ENCODE data around the gene RRP36. TPM values are rescaled to one million over a fixed set of nuclear protein-coding genes. Genes with fewer than 3 reads are reported as not detected.

Gene RRP36
- total RNA-seq, 1 experiment from 2014 or later = 63.4 TPM

DNA sequence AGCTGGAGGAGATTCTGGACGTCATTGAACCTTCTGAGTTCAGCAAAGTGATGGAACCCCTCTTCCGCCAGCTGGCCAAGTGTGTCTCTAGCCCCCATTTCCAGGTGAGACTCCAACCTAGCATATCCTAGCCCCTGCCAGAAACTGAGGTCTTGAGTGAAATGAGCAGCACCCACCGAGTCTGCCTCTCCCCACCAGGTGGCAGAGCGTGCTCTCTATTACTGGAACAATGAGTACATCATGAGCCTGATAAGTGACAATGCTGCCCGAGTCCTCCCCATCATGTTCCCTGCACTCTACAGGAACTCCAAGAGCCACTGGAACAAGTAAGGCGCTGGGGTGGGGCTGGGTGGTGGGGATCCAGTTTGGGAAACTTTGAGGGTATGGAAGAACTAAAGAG is 12.3 kb upstream of the RRP36 start:
- ChIA-PET CTCF (interaction anchor here (1.0 to 1.1 kb wide), 2 partner anchors 25 to 135 kb away, joined by 3 read pairs; partner anchors contain the start of gene PPP2R5D), POLR2A (interaction anchor here (1.1 kb wide), 1 partner anchor 25 kb away, joined by 3 read pairs; the partner anchor contains the start of gene PPP2R5D), RAD21 (ENCODE audit: low non-redundant PET in 1 of 2, low total read pairs in 2 of 2, uncharacterized antibody in 2 of 2, unreplicated experiment in 2 of 2) (no interaction called here)
- Histone ChIP-seq H3K9me3 (ENCODE audit: control insufficient read depth in 1 of 2, insufficient read depth in 1 of 2, low read depth in 1 of 2, low read length in 2 of 2) (no peaks in the 10 kb centered on the region), H2AFZ (ENCODE audit: low read depth, low read length, poor library complexity, severe bottlenecking) (no peak overlapping the region), H3K4me2 (ENCODE audit: low read length) (no peak overlapping the region), H3K27me3 (ENCODE audit: insufficient read depth, low read length) (no peaks in the 10 kb centered on the region), H4K20me1 (ENCODE audit: insufficient read depth) (no peaks in the 10 kb centered on the region), H3K9me2 (ENCODE audit: insufficient read depth) (no peaks in the 10 kb centered on the region), H3K79me2 (ENCODE audit: insufficient read depth, low read length) (peaks cover 20% of the 10 kb centered on the region), H3K27ac (ENCODE audit: low read depth, low read length) (no peak overlapping the region), H3K36me3 (ENCODE audit: control insufficient read depth in 1 of 2, insufficient read depth in 2 of 2, low read length in 2 of 2) (peaks cover 36 to 39% of the 10 kb centered on the region in 2 experiments; a peak in 3 of 4 replicates), H3K4me1 (ENCODE audit: control insufficient read depth in 1 of 2, insufficient read depth in 2 of 2, low read length in 2 of 2) (peaks cover 7 to 13% of the 10 kb centered on the region in 2 experiments; a peak in 2 of 4 replicates), H3K4me3 (replicated peaks in 1 of 2; ENCODE audit: low read depth in 1 of 2, low read length in 2 of 2) (no peak overlapping the region), H3K9ac (ENCODE audit: low read length) (no peak overlapping the region)
- intact Hi-C loops (cut with micrococcal nuclease) = loop anchor here (1.0 kb wide), 1 partner anchor 134 kb away; no protein-coding TSS in a partner anchor
- DNase-seq (ENCODE audit: low read depth, low spot score) = no peak
- no TSS peak for BruUV-seq (replicated peaks)
- TF ChIP-seq, protein P1, sequence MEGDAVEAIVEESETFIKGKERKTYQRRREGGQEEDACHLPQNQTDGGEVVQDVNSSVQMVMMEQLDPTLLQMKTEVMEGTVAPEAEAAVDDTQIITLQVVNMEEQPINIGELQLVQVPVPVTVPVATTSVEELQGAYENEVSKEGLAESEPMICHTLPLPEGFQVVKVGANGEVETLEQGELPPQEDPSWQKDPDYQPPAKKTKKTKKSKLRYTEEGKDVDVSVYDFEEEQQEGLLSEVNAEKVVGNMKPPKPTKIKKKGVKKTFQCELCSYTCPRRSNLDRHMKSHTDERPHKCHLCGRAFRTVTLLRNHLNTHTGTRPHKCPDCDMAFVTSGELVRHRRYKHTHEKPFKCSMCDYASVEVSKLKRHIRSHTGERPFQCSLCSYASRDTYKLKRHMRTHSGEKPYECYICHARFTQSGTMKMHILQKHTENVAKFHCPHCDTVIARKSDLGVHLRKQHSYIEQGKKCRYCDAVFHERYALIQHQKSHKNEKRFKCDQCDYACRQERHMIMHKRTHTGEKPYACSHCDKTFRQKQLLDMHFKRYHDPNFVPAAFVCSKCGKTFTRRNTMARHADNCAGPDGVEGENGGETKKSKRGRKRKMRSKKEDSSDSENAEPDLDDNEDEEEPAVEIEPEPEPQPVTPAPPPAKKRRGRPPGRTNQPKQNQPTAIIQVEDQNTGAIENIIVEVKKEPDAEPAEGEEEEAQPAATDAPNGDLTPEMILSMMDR (IDR thresholded peaks at IDR 0.05 in 2 of 3, conservative IDR thresholded peaks at IDR 0.05 in 1 of 3; ENCODE audit: borderline replicate concordance in 1 of 3, insufficient read depth in 1 of 3, low read depth in 2 of 3, low read length in 2 of 3) = peak in 2 of 3 experiments; percentile 56 to 59; a peak in 4 of 6 replicates
- TF ChIP-seq SIN3A (IDR thresholded peaks at IDR 0.05; ENCODE audit: low read depth) = no peak
- ATAC-seq = no peak

DNA sequence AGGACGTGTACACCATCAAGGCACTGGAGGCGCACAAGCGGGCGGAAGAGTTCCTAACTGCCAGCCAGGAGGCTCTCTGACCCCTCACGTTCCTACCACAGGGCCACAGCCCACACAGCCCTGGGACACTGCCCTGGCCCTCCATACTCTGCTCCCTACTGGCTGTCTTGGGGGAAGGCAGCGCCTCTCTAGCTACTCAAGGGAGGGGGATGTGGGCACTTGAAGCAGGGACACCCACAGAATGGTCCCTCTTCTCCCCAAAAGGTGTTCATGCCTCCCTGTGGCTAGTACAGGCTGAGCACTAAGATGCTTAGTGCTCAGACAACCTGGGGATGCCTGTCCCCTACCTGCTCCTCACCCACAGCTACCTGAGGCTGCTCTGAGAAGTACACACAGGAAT is 10.2 kb upstream of the RRP36 start:
- H3K36me3 ChIP-seq (ENCODE audit: control insufficient read depth in 1 of 2, insufficient read depth in 2 of 2, low read length in 2 of 2) = peaks cover 36 to 37% of the 10 kb centered on the region in 2 experiments; a peak in 3 of 4 replicates
- CTCF ChIA-PET = no interaction called here
- TF ChIP-seq, protein P1 (IDR thresholded peaks at IDR 0.05 in 2 of 3, conservative IDR thresholded peaks at IDR 0.05 in 1 of 3; ENCODE audit: borderline replicate concordance in 1 of 3, insufficient read depth in 1 of 3, low read depth in 2 of 3, low read length in 2 of 3) = peak in 1 of 3 experiments; percentile 8; a peak in 1 of 6 replicates
- TF ChIP-seq, protein P2, sequence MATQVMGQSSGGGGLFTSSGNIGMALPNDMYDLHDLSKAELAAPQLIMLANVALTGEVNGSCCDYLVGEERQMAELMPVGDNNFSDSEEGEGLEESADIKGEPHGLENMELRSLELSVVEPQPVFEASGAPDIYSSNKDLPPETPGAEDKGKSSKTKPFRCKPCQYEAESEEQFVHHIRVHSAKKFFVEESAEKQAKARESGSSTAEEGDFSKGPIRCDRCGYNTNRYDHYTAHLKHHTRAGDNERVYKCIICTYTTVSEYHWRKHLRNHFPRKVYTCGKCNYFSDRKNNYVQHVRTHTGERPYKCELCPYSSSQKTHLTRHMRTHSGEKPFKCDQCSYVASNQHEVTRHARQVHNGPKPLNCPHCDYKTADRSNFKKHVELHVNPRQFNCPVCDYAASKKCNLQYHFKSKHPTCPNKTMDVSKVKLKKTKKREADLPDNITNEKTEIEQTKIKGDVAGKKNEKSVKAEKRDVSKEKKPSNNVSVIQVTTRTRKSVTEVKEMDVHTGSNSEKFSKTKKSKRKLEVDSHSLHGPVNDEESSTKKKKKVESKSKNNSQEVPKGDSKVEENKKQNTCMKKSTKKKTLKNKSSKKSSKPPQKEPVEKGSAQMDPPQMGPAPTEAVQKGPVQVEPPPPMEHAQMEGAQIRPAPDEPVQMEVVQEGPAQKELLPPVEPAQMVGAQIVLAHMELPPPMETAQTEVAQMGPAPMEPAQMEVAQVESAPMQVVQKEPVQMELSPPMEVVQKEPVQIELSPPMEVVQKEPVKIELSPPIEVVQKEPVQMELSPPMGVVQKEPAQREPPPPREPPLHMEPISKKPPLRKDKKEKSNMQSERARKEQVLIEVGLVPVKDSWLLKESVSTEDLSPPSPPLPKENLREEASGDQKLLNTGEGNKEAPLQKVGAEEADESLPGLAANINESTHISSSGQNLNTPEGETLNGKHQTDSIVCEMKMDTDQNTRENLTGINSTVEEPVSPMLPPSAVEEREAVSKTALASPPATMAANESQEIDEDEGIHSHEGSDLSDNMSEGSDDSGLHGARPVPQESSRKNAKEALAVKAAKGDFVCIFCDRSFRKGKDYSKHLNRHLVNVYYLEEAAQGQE (IDR thresholded peaks at IDR 0.05; ENCODE audit: low read depth) = no peak

More for the DNA sequence above, 10.2 kb upstream of the RRP36 start:
- ChIA-PET RAD21 (ENCODE audit: low non-redundant PET in 1 of 2, low total read pairs in 2 of 2, uncharacterized antibody in 2 of 2, unreplicated experiment in 2 of 2) (no interaction called here), POLR2A (no interaction called here)
- DNase-seq (ENCODE audit: low read depth, low spot score) (no peak), ATAC-seq (no peak)
- intact Hi-C loops (cut with micrococcal nuclease) = loop anchor here (5.0 kb wide), 2 partner anchors 46 to 254 kb away; partner anchors contain the start of genes KLC4 and MRPL2
- H4K20me1 ChIP-seq (ENCODE audit: insufficient read depth) = no peaks in the 10 kb centered on the region
- no peaks in the 10 kb centered on the region for H3K9me3 ChIP-seq (ENCODE audit: control insufficient read depth in 1 of 2, insufficient read depth in 1 of 2, low read depth in 1 of 2, low read length in 2 of 2)
- H3K9ac ChIP-seq (ENCODE audit: low read length) = no peak overlapping the region
- H3K4me3 ChIP-seq (replicated peaks in 1 of 2; ENCODE audit: low read depth in 1 of 2, low read length in 2 of 2) = no peak overlapping the region
- no peaks in the 10 kb centered on the region for H3K9me2 ChIP-seq (ENCODE audit: insufficient read depth)
- H3K4me2 ChIP-seq (ENCODE audit: low read length) = no peak overlapping the region
- no TSS peak for BruUV-seq (replicated peaks)
- no peak overlapping the region for H2AFZ ChIP-seq (ENCODE audit: low read depth, low read length, poor library complexity, severe bottlenecking)
- peaks cover 7 to 20% of the 10 kb centered on the region in 2 experiments; a peak in 2 of 4 replicates for H3K4me1 ChIP-seq (ENCODE audit: control insufficient read depth in 1 of 2, insufficient read depth in 2 of 2, low read length in 2 of 2)
- H3K27me3 ChIP-seq (ENCODE audit: insufficient read depth, low read length) = no peaks in the 10 kb centered on the region
- peaks cover 34% of the 10 kb centered on the region for H3K79me2 ChIP-seq (ENCODE audit: insufficient read depth, low read length)
- H3K27ac ChIP-seq (ENCODE audit: low read depth, low read length) = no peak overlapping the region
